ENCODE results near the gene DDX46.
"Not testable (repeated sequence)": the region's sequence is repeated elsewhere in the genome, so short reads cannot be mapped to it uniquely, and the experiment has no call there.

Gene DDX46, protein sequence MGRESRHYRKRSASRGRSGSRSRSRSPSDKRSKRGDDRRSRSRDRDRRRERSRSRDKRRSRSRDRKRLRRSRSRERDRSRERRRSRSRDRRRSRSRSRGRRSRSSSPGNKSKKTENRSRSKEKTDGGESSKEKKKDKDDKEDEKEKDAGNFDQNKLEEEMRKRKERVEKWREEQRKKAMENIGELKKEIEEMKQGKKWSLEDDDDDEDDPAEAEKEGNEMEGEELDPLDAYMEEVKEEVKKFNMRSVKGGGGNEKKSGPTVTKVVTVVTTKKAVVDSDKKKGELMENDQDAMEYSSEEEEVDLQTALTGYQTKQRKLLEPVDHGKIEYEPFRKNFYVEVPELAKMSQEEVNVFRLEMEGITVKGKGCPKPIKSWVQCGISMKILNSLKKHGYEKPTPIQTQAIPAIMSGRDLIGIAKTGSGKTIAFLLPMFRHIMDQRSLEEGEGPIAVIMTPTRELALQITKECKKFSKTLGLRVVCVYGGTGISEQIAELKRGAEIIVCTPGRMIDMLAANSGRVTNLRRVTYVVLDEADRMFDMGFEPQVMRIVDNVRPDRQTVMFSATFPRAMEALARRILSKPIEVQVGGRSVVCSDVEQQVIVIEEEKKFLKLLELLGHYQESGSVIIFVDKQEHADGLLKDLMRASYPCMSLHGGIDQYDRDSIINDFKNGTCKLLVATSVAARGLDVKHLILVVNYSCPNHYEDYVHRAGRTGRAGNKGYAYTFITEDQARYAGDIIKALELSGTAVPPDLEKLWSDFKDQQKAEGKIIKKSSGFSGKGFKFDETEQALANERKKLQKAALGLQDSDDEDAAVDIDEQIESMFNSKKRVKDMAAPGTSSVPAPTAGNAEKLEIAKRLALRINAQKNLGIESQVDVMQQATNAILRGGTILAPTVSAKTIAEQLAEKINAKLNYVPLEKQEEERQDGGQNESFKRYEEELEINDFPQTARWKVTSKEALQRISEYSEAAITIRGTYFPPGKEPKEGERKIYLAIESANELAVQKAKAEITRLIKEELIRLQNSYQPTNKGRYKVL

DNA sequence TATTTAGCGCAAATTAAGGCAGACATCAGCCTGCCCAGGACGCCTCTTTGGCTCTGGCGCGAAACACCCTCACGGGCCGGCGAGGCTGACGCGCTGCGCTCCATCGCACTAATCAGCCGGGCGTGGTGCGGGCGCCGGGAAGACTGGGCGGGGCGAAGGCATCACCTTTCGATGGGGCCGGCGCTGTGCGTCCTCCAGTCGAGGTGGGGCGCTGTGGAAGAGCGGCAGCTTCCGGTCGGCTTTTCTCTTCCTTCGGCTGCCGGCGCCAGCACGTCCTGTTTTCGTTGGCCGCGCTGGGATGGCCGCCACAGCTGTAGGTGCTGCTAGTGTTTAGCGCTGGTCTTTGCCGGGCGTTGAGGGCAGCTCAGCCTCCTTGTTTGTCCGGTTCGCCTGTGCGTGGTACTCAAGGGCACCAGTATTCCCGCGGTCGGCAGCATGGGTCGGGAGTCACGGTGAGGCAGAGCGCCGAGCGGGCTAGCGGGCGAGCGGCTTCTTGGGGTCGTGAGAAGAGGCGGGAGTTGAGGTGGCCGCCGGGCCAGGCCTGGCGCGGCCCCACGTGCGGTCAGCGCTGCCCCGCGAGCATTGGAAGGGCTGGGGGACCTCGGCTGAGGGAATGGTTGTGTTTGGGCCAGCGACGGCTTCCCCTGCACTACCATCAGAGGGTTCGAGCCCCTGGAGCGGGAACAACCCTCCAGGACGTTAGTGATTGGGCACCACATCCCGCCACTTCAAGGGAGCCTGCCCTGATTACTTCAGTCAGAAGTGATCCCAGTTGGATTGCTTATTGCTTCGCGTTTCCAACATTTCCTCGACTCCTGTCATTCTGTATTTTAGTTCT lies at the start of gene DDX46:
Gene DDX46 (plus strand): TSS at position 276 of the 838 bp plus-strand sequence. CDS start 160 bp downstream, at position 436.
- peak; percentile 98 for DNase-seq

DNA sequence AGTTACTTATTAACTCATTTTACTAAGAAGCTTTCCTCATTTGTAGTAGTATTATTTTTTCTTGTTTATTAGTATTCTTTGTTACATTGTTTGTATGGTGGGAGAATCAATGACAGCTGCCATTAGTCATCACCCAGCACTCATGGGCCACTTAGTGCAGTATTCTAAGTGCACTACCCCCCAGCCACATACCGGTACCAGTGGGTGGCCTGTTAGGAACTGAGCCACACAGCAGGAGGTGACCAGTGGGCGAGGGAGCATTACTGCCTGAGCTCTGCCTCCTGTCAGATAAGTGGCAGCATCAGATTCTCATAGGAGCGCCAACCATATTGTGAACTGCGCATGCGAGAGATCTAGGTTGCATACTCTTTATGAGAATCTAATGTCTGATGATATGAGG lies 44.5 kb upstream of the DDX46 start:
- peak; percentile 23 for DNase-seq

DNA sequence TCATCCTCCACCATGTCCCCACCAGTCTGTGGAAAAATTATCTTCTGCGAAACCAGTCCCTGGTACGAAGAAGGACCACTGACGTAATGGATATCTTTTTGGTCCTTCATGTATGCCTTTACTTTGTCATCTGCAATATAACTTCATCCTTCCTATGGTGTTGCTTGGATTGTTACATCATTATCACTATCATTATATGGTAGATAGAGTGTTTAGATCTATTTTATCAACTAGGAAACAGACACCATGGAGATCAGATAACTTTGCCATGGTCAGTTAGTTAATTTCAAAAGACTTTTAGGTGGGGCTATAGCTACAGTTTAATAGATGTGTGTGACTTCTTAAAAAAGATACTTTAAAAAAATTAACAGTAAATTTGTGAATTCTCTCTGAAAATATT lies 44.0 kb upstream of the DDX46 start:
- DNase-seq: peak; percentile 71

DNA sequence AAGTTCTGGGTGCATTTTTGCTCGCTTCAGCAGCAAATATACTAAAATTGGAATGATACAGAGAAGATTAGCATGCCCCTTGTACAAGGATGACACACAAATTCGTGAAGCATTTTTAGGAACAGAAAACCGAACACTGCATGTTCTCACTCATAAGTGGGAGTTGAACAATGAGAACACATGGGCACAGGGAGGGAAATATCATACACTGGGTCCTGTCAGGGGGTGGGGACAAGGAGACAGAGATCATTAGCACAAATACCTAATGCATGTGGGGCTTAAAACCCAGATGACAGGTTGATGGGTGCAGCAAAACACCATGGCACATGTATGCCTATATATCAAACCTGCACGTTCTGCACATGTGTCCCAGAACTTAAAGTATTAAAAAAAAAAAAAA lies 43.1 kb upstream of the DDX46 start:
- DNase-seq: not testable (repeated sequence)

DNA sequence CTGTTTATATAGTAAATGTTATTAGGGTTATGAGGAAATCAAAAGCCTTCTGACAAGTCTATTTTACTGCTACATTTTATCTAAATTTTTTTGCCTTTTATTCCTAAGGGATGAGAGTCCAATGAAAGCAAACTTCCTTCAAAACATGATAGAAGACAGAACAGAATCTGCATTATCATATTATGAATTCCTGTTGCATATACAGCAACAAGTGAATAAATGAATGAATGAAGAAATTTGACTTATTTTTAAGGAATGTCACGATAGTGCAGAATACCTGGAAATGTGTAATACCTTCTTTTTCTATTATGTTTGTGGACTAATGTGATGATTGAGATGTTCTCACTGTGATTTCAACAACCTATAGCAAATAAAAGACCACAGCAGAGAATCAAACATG lies 33.7 kb upstream of the DDX46 start:
- DNase-seq: no peak

DNA sequence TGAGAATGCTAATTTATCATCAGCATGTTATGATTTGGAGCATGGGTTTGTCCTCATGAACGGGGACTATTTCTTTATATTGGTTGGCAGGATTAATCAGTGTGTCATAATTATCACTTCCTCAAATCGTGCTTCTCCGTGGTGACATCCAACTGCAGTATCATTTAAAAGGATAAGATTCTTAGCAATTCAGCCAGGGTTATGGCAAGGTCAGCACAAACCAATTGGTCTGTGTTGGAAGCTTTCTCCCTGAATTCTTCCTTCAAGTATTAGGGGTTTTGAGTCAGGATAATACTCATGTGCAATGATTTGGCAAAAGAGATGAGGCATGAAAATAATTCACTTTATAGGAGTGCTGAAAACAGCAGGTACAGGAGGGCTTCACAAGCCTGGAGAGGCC lies 25.8 kb upstream of the DDX46 start:
- peak; percentile 25 for DNase-seq

DNA sequence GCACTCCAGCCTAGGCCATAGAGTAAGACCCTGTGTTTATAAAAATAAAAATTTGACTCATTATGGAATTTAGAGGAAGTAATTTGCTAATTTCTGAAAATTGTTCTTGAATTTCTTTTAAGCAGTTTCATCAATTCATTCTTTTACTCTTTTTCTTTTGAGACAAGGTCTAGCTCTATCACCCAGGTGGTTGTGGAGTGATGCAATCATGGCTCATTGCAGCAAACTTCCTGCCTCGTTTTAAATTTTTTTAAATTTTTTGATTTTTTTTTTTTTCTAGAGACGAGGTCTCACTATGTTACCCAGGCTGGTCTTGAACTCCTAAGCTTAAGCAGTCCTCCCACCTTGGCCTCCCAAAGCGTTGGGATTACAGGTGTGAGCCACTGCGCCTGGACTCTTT lies 23.3 kb upstream of the DDX46 start:
- DNase-seq: peak; percentile 38

DNA sequence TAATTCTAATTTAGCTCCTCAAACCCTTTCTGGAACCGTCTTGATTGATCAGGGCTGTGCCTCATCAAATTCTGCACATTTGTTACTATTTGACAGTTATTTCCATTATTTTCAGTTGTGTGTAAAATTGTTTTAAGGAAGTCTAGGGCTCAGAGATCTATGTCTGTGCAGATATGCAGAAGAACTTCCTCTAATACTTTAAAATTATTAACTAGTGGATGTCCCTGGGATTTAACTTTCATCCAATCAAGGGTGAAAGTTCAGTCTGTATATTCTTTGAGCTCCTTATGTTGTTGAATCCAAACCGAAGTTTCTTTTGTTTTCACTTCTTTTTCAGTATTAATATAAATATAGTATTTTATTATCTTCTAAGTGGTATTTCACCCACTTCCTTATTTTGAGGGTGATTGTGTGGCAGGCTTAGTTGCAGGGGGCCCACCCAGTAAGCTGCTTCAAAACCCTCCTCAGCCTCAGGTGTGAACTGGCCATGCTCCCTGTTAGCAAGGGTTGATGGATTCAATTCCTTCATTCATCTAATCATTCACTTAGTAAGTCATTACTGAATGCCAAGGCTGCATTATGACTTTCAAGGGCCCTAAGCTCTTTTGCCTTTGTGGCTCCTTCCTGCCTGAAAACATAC lies 22.3 kb upstream of the DDX46 start:
- peak; percentile 48 for DNase-seq

DNA sequence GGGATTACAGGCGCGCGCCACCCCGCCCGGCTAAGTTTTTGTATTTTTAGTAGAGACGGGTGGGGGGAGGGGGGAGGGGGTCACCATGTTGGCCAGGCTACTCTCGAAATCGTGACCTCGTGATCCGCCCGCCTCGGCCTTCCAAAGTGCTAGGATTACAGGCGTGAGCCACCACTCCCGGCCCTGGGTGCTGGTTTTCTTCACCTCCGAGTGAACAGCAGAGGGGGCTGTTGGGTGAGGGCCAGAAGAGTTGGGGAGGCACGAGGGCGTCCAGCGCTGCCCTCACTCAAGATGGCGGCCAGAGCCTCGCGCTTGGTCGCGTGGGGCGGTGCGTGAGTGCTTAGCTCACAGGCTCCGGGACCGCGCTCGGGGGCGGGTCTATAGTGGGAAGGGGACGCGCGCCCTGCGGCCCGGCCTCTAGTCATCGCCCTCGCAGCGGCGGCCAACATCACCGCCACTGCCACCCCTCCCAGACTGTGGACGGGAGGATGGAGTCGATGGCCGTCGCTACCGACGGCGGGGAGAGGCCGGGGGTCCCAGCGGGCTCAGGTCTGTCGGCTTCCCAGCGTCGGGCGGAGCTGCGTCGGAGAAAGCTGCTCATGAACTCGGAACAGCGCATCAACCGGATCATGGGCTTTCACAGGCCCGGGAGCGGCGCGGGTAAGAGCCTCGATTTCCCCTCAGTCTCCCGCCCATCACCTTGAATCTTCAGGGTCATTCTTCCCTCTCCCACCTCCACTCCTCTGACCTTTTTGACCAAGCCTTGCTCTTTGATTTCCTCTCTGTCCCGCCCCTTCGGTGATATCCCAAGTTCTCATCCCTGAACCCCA lies 20.2 kb upstream of the DDX46 start, which contains the start of gene CAMLG:
Gene CAMLG (plus strand): TSS at position 416 of the 830 bp plus-strand sequence. CDS start 73 bp downstream, at position 489.
- peak; percentile 99 for DNase-seq

DNA sequence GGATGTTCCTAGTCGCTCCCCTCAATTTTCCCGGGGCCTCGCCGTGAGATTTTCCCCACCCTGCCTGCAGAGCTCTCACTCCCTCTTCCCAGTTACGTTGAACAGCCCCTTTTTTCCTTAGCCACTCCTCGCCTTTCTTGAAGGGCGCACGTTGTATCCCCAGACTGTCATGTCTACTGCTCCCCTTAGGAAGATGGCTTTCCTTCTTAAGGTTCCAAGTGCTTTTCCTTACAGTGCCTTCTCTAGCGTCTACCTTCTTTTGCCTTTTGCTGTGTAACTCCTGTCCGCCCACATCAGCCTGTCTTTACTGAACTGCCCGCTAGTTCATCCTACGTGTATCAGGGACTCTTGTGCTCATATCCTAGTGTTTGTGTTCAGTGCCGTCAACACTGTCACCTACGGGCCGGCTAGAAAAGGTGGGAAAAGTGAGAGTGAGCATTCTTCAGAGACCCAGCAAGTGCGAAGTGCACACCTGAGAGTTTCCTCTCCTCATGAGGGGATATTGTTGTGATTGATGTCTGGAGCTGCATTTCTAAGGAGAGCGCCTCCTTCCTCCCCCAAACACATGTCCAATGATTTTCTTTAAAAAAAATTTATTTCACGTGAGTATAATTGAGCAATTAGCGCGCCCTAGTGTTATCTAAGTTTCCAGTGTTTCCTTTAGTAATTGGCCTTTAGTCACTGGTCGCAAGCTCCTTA lies 19.5 kb upstream of the DDX46 start:
- peak; percentile 93 for DNase-seq

DNA sequence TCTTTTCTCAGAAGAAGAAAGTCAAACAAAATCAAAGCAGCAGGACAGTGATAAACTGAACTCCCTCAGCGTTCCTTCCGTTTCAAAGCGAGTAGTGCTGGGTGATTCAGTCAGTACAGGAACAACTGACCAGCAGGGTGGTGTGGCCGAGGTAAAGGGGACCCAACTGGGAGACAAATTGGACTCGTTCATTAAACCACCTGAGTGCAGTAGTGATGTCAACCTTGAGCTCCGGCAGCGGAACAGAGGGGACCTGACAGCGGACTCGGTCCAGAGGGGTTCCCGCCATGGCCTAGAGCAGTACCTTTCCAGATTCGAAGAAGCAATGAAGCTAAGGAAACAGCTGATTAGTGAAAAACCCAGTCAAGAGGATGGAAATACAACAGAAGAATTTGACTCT lies 17.5 kb upstream of the DDX46 start:
- DNase-seq: no peak

DNA sequence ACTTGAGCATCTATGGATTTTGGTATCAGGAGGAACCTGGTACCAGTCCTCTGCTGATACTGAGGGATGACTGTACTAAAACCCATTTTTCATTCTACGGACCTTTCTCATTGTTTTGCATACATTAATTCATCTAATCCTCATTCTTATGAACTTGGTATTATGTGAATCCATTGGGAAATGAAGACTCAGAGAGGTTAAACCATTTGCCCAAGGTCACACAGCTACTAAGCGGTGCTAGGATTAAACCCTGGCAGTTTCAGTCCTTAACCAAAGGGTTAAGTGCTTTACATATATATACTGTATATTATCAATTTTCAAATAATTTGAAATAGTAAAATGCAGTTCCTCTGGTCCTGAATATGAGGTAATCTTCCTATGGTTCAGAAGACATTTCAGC lies 16.4 kb upstream of the DDX46 start:
- no peak for DNase-seq

DNA sequence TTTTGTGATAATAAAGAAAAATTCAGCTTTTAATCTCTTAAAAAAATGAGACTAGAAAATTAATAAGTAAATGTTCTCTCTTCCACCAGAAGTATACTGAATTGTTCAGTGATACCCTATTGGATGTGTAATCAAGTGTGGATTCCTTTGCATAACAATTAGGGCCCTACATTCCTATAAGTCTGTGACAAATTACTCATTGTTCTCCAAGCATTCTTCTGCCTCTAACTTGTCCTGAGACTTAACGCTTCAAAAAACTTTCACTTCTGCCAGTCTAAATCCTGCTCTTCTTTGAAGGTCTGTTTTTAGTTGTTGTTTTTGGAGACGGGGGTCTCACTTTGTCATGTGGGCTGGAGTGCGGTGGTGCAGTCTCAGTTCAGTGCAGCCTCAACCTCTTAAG lies 9.2 kb upstream of the DDX46 start:
- DNase-seq: no peak

DNA sequence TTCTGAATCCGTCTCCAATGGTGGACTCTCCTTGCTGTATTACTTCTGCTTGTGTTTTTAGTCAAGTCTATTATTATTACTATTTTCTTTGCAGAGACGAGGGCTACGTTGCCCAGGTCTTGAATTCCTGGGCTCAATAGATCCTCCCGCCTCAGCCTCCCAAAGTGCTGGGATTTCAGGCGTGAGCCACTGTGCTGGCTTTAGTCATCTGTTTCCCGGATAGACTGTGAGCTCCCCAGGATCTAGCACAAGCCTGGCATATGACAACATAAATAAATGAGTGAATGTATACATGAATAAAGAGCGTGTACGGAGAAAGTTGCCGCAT lies 439 bp upstream of the DDX46 start:
- DNase-seq: no peak

DNA sequence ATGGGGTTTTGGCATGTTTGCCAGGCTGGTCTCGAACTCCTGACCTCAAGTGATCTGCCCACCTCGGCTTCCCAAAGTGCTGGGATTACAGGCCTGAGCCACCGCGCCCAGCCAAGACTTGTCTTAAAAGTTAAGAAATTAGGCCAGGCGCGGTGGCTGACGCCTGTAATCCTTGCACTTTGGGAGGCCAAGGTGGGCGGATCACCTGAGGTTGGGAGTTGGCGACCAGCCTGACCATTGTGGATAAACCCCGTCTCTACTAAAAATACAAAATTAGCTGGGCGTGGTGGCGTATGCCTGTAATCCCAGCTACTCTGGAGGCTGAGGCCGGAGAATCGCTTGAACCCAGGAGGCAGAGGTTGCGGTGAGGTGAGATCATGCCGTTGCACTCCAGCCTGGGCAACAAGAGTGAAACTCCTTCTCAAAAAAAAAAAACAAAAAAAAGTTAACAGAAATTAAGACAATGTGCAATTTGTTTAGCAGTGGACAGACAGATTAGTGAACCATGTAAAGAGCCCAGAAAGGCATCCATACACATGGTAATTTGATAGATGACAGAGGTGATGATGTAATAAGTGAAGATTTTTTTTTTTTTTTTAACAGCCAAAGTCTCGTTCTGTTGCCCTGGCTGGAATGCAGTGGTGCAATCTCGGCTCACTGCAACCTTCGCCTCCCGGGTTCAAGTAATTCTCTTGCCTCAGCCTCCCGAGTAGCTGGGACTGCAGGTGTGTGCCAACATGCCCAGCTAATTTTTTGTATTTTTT lies 9.1 kb downstream of the DDX46 start:
- DNase-seq: not testable (repeated sequence)

DNA sequence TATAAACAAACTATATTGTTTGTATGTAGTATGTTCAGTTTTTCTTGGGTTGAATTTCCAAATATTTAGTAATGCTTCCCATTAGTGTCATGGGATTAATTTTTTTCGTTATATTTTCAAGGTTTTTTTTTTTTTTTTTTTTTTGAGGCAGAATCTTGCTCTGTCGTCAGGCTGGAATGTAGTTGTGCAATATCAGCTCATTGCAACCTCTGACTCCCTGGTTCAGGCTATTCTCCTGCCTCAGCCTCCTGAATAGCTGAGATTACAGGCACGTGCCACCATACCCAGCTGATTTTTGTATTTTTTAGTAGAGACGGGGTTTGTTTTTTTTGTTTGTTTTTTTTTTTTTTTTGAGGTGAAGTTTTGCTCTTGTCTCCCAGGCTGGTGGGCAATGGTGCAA lies 10.6 kb downstream of the DDX46 start:
- DNase-seq: no peak

DNA sequence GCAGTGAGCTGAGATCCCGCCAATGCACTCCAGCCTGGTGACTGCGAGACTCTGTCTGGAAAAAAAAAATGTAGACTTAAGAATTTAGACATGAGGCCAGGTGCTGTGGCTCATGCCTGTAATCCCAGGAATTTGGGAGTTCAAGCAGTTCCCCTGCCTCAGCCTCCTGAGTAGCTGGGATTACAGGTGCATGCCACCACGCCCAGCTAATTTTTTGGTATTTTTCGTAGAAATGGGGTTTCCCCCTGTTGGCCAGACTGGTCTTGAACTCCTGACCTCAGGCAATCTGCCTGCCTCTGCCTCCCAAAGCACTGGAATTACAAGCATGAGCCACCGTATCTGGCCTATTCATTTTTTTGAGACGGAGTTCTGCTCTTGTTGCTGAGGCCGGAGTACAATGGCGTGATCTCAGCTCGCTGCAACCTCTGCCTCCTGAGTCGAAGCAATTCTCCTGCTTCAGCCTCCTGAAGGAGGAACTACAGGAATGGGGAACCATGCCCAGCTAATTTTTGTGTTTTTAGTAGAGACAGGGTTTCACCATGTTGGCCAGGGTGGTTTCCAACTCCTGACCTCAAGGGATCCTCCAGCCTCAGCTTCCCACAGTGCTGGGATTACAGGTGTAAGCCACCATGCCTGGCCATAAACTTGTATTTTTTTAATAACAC lies 14.0 kb downstream of the DDX46 start:
- DNase-seq: no peak

DNA sequence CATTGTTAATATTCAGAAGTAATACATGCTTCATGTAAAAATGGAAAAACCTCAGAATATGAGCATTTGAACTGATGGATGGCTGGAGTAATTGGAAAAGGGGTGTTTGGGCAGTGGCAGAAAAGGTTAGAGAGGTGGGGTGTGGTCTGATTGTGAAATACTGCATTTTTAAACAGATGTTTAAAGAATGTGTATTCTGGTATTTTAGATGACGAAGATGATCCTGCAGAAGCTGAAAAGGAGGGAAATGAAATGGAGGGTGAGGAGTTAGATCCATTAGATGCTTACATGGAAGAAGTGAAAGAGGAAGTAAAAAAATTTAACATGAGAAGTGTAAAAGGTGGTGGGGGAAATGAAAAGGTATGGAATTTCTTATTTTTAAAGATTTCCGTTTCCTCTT lies 18.8 kb downstream of the DDX46 start:
- DNase-seq: no peak

DNA sequence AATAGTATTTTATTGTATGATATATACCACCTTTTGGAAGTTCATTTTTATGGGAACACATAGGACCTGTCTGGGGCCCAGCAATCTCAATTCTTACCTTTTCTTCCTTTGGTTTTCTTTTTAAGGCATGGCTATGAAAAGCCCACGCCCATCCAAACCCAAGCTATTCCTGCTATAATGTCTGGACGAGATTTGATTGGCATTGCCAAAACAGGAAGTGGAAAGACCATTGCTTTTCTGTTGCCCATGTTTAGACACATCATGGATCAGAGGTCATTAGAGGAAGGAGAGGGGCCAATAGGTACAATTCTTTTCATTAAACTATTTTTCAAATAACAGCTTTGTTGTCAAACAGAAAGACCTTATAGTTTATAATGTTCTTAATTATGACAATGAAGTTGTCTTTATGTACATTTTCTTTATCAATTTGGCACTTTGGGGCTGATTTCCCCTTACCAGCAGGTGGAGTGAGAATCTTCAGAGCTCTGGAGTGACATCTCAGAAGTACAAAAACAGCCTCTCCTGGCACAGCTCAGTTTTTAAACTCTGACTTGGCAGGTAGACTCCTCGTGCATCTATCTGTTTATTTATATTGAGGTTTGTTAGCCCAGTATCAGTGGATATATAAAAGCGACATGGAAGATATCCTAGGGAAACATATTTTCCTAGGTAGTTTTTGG lies 25.8 kb downstream of the DDX46 start:
- peak; percentile 15 for DNase-seq

Data from hematopoietic multipotent progenitor cell treated with erythropoietin and hydrocortisone succinate and interleukin-3 and kit ligand, for 6 days (in vitro differentiated cells).